SK-N-MC (cell line): ENCODE data around the gene DHX32.

ENCODE experiments used
- EZH2 ChIP-seq: fragments of 200-600 bp; sonication (generic); IDR thresholded peaks from one replicate; pipeline ENCODE4 v1.6.1; 2017; ENCODE audit warnings: antibody characterized with exemption
- FOXP2 ChIP-seq: optimal IDR thresholded peaks from 2 replicates; pipeline ENCODE3; 2011; ENCODE audit warnings: mild to moderate bottlenecking, moderate library complexity; ENCODE audit not compliant: insufficient read depth; ENCODE audit errors: extremely low read length, control extremely low read depth
- POLR2AphosphoS5 ChIP-seq: IDR thresholded peaks from 2 replicates; pipeline ENCODE4 v1.6.1; 2012; ENCODE audit warnings: mild to moderate bottlenecking, low read depth, low read length, borderline replicate concordance

DNA sequence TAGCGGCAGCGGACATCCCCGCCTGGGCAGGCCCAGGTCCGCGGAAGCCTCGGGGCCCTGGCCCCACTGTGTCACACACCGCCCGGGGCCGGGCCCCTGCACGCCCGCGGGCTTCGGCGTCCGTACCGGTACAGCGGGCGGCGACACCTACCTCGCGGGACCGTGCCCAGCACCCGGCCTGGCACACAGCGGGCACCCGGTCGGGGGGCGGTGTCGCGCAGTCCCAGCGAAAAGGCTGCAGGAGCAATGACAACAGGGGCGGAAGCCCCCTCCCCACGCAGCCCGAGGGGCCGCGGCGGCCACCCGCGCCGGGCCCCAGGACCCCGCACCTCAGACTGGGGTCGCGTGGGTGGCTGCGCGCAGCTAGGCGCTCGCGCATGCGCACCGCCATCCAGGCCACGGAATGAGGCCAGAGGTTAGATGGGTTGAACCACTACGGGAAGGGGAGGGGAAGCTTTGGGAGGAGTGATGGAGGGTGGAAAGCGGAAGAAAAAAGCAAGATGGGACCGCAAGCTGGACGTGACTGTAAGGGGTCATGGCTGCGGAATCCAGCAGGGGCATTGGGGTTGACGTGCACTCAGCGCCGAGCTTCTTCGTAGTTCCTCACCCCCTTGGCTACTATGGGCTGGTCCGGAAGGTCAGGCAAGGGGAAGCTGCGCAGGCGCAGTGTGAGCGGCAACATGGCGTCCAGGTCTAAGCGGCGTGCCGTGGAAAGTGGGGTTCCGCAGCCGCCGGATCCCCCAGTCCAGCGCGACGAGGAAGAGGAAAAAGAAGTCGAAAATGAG lies 58.0 kb downstream of the DHX32 start, which contains the start of the genes BCCIP and UROS:
- TF ChIP-seq POLR2AphosphoS5 = peak; percentile 80; the same call in 1 of the 2 replicates
- TF ChIP-seq FOXP2 = no peak
- no peak for TF ChIP-seq EZH2
